HG03460 (cell line): Measurements from ENCODE around the gene LAMP5.

ENCODE experiments used
- ATAC-seq: cut with Tn5 transposase; IDR thresholded peaks from one replicate; pipeline ENCODE4 v1.9.1; 2021; ENCODE audit not compliant: unreplicated experiment

The LAMP5 gene

GRCh38 chr20:9532069-9532838, 17.9 kb downstream of the LAMP5 start:
- no peak for ATAC-seq

- no peak for ATAC-seq
These were observed 19.6 kb downstream of the LAMP5 start for GRCh38 chr20:9534025-9534424.

GRCh38 chr20:9535449-9535848, 21.1 kb downstream of the LAMP5 start:
- no peak for ATAC-seq

- no peak for ATAC-seq
These were observed 28.8 kb downstream of the LAMP5 start for GRCh38 chr20:9543214-9543613.

GRCh38 chr20:9550283-9550682, 35.9 kb downstream of the LAMP5 start:
- ATAC-seq = no peak

- ATAC-seq = no peak
These were observed 36.5 kb downstream of the LAMP5 start for GRCh38 chr20:9550871-9551270.

GRCh38 chr20:9551808-9552550, 37.6 kb downstream of the LAMP5 start:
- no peak for ATAC-seq

- ATAC-seq = no peak
These were observed 41.4 kb downstream of the LAMP5 start for GRCh38 chr20:9555781-9556180.

GRCh38 chr20:9557411-9557810, 43.0 kb downstream of the LAMP5 start:
- ATAC-seq = no peak

GRCh38 chr20:9565910-9566550, 51.6 kb downstream of the LAMP5 start:
- ATAC-seq = no peak

GRCh38 chr20:9566977-9567376, 52.6 kb downstream of the LAMP5 start:
- no peak for ATAC-seq

- no peak for ATAC-seq
These were observed 56.2 kb downstream of the LAMP5 start for GRCh38 chr20:9570612-9571011.

- no peak for ATAC-seq
These were observed 57.4 kb downstream of the LAMP5 start for GRCh38 chr20:9571783-9572182.

GRCh38 chr20:9572670-9573069, 58.3 kb downstream of the LAMP5 start:
- no peak for ATAC-seq

GRCh38 chr20:9573335-9574151, 59.2 kb downstream of the LAMP5 start:
- no peak for ATAC-seq

GRCh38 chr20:9574181-9574580, 59.8 kb downstream of the LAMP5 start:
- no peak for ATAC-seq

- ATAC-seq = no peak
These were observed 60.4 kb downstream of the LAMP5 start for GRCh38 chr20:9574776-9575175.

GRCh38 chr20:9575836-9576235, 61.4 kb downstream of the LAMP5 start:
- no peak for ATAC-seq

- ATAC-seq = no peak
These were observed 62.3 kb downstream of the LAMP5 start for GRCh38 chr20:9576695-9577094.

GRCh38 chr20:9577397-9577796, 63.0 kb downstream of the LAMP5 start:
- ATAC-seq = no peak

GRCh38 chr20:9578594-9578993, 64.2 kb downstream of the LAMP5 start:
- no peak for ATAC-seq
